Transverse colon (tissue), 3 donors: ENCODE results near the gene ALS2.

Source experiments
- POLR2A ChIP-seq: fragments of 450-650 bp; IDR thresholded peaks from one replicate; pipeline ENCODE4 v1.6.1; 2016; ENCODE audit warnings: antibody characterized with exemption, mild to moderate bottlenecking, moderate library complexity
- TF ChIP-seq, protein P1 (sequence below), 5 experiments: fragments of 200-600 bp in 3 of 5; fragments of 450-650 bp in 2 of 5; sonication (generic) in 3 of 5; IDR thresholded peaks; 1 replicate in 2 of 5; 2 replicates in 3 of 5; pipeline ENCODE4 v1.5.1; 2016 to 2017; ENCODE audit warnings: antibody characterized with exemption in 5 of 5, inconsistent platforms in 3 of 5, mild to moderate bottlenecking in 2 of 5, moderate library complexity in 1 of 5

DNA sequence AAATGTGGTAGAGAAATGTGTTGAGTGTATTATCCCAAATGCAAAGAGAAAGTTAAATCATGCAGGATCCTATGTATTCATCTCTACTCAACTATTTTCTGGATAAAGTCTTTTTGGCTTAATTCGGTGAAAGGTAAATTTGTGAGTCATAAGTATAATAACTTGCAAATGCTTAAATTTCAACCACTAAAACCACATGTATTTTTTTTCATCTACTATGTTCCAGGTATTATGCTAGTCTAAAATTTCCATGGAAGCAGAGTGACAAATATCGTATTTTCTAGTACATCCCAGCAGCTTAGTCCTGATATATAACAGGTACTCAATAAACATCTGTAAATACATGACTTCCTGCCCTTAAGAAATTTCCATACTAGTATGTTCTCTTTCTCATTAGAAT is 6.2 kb downstream of the ALS2 start:
- TF ChIP-seq, protein P1, sequence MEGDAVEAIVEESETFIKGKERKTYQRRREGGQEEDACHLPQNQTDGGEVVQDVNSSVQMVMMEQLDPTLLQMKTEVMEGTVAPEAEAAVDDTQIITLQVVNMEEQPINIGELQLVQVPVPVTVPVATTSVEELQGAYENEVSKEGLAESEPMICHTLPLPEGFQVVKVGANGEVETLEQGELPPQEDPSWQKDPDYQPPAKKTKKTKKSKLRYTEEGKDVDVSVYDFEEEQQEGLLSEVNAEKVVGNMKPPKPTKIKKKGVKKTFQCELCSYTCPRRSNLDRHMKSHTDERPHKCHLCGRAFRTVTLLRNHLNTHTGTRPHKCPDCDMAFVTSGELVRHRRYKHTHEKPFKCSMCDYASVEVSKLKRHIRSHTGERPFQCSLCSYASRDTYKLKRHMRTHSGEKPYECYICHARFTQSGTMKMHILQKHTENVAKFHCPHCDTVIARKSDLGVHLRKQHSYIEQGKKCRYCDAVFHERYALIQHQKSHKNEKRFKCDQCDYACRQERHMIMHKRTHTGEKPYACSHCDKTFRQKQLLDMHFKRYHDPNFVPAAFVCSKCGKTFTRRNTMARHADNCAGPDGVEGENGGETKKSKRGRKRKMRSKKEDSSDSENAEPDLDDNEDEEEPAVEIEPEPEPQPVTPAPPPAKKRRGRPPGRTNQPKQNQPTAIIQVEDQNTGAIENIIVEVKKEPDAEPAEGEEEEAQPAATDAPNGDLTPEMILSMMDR (IDR thresholded peaks at IDR 0.05): no peak
- no peak for TF ChIP-seq POLR2A
